H1 (cell line): ENCODE data around the gene ARHGAP6.

Source experiments
- CREB1 ChIP-seq: IDR thresholded peaks from 2 replicates; pipeline ENCODE4 v1.6.1; 2012; ENCODE audit warnings: inconsistent platforms
- TCF12 ChIP-seq: IDR thresholded peaks from 2 replicates; pipeline ENCODE4 v1.6.1; 2011; ENCODE audit warnings: low read depth, mild to moderate bottlenecking, low read length
- TEAD4 ChIP-seq: IDR thresholded peaks from 2 replicates; pipeline ENCODE4 v1.6.1; 2012; ENCODE audit warnings: low read depth, low read length, inconsistent platforms, mixed read lengths
- ZNF274 ChIP-seq: IDR thresholded peaks from 2 replicates; pipeline ENCODE4 v1.7.0; 2012; ENCODE audit warnings: low read length, borderline replicate concordance; ENCODE audit errors: extremely low read depth
- TF ChIP-seq, protein P1 (sequence below): IDR thresholded peaks from 2 replicates; pipeline ENCODE4 v1.6.1; 2012; ENCODE audit warnings: inconsistent platforms

DNA sequence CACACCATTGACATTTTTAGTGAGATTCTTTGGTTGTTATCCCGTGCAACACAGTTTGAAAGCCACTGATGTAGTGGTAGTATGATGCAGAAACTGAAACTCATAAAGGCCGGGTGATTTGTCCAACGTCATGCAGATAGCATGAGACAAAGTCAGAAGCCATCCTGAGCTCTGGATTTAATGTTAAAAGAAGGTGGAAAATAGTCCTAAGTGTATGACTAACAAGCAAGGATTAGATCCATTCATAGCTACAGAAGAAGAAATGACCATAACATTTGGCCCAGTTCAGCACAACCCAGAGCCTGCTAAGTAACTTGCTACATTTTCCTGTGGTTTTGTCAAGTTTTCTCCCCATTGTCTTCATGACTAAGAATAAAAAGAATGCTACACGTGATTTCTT is 230.2 kb downstream of the ARHGAP6 start:
- TF ChIP-seq TCF12 (no peak), ZNF274 (no peak), TEAD4 (no peak), CREB1 (no peak)
- TF ChIP-seq, protein P1, sequence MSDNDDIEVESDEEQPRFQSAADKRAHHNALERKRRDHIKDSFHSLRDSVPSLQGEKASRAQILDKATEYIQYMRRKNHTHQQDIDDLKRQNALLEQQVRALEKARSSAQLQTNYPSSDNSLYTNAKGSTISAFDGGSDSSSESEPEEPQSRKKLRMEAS, result no peak
